Measurements from ENCODE around the gene PLCB3. TPM values are rescaled to one million over a fixed set of nuclear protein-coding genes. Genes with fewer than 3 reads are reported as not detected.
A peak's percentile ranks its signal among the peaks of the same experiment; 100 is the strongest.
"Not testable (repeated sequence)": the region's sequence is repeated elsewhere in the genome, so short reads cannot be mapped to it uniquely, and the experiment has no call there.

Gene PLCB3
- total RNA-seq, 1 experiment from 2014 or later: 41.2 TPM

DNA sequence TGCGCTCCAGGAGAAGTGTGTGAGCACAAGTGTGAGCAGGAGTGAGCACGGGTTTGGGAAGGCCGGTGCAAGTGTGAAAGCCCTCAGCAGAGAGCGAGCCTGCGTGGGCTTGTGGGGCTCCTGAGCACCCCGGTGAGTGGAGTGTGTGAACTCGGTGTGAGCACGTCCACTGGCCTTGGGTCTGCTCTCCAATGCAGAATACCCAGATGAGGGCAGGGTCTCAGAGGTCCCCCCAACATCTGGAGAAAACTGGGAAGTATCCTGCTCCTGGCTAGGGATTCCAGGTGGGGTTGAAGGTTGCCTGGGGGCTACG, 55.2 kb downstream of the PLCB3 start:
- no peak for ATAC-seq
- POLR2A ChIA-PET: interaction anchor here (1.1 kb wide), 1 partner anchor 11 kb away, joined by 8 read pairs; the partner anchor contains the start of genes PRDX5 and TRMT112

DNA sequence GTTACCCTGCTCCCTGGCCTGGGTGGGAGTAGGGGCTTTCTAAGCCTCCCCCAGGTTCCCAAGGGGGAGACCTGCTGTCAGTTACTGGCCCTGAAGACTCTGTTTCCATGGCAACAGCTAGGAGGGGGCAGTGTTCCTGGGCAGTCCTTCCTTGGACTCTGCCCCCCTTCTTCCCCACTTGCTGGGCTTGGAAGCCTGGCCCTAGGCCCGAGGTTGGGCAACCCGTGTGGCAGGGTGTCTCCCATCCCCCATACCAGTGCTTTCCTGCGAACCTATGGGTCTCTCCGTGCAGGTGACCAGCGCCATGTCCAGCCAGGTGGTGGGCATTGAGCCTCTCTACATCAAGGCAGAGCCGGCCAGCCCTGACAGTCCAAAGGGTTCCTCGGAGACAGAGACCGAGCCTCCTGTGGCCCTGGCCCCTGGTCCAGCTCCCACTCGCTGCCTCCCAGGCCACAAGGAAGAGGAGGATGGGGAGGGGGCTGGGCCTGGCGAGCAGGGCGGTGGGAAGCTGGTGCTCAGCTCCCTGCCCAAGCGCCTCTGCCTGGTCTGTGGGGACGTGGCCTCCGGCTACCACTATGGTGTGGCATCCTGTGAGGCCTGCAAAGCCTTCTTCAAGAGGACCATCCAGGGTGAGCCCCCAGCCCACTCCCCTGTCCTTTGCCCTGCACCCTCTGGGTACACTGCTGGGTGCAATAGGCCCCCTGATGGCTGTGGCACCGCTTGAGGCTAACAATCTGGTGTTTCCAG, 55.7 kb downstream of the PLCB3 start:
- Histone ChIP-seq H3K9me3 (ENCODE audit: control insufficient read depth, insufficient read depth, low read depth, low read length) (no peaks in the 10 kb centered on the region), H3K27ac (ENCODE audit: low read length) (peak overlapping the region; percentile 77), H3K4me1 (ENCODE audit: control insufficient read depth, insufficient read depth, low read length) (peaks cover 15% of the 10 kb centered on the region), H3K4me3 (ENCODE audit: low read depth in 2 of 2, low read length in 2 of 2) (peak overlapping the region; percentile 72 to 80), H3K27me3 (ENCODE audit: control insufficient read depth, insufficient read depth, low read length) (no peaks in the 10 kb centered on the region), H3K36me3 (ENCODE audit: control insufficient read depth, insufficient read depth, low read length) (no peaks in the 10 kb centered on the region)
- ATAC-seq (no peak), DNase-seq (ENCODE audit: low read depth, low spot score) (no peak)
- in situ Hi-C loops (cut with HindIII; ENCODE audit: low pct_unique_long_range_greater_than_20kb, low sequenced_read_pairs) (no loop called here), intact Hi-C loops (cut with micrococcal nuclease; ENCODE audit: unreplicated experiment) (loop anchor here (10.0 kb wide), 1 partner anchor 62 kb away; the partner anchor contains the start of genes FKBP2 and PPP1R14B)
- BruUV-seq (replicated peaks): no TSS peak
- no peak for TF ChIP-seq POLR2AphosphoS5 (IDR thresholded peaks at IDR 0.05; ENCODE audit: low read depth, low read length)
- no peak for TF ChIP-seq TCF7L2 (IDR thresholded peaks at IDR 0.05; ENCODE audit: low read depth, low read length)
- TF ChIP-seq, protein P1, sequence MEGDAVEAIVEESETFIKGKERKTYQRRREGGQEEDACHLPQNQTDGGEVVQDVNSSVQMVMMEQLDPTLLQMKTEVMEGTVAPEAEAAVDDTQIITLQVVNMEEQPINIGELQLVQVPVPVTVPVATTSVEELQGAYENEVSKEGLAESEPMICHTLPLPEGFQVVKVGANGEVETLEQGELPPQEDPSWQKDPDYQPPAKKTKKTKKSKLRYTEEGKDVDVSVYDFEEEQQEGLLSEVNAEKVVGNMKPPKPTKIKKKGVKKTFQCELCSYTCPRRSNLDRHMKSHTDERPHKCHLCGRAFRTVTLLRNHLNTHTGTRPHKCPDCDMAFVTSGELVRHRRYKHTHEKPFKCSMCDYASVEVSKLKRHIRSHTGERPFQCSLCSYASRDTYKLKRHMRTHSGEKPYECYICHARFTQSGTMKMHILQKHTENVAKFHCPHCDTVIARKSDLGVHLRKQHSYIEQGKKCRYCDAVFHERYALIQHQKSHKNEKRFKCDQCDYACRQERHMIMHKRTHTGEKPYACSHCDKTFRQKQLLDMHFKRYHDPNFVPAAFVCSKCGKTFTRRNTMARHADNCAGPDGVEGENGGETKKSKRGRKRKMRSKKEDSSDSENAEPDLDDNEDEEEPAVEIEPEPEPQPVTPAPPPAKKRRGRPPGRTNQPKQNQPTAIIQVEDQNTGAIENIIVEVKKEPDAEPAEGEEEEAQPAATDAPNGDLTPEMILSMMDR (IDR thresholded peaks at IDR 0.05): no peak
- no peak for TF ChIP-seq SIN3A (IDR thresholded peaks at IDR 0.05; ENCODE audit: borderline replicate concordance, insufficient read depth, low read depth, low read length)
- TF ChIP-seq, protein P2, sequence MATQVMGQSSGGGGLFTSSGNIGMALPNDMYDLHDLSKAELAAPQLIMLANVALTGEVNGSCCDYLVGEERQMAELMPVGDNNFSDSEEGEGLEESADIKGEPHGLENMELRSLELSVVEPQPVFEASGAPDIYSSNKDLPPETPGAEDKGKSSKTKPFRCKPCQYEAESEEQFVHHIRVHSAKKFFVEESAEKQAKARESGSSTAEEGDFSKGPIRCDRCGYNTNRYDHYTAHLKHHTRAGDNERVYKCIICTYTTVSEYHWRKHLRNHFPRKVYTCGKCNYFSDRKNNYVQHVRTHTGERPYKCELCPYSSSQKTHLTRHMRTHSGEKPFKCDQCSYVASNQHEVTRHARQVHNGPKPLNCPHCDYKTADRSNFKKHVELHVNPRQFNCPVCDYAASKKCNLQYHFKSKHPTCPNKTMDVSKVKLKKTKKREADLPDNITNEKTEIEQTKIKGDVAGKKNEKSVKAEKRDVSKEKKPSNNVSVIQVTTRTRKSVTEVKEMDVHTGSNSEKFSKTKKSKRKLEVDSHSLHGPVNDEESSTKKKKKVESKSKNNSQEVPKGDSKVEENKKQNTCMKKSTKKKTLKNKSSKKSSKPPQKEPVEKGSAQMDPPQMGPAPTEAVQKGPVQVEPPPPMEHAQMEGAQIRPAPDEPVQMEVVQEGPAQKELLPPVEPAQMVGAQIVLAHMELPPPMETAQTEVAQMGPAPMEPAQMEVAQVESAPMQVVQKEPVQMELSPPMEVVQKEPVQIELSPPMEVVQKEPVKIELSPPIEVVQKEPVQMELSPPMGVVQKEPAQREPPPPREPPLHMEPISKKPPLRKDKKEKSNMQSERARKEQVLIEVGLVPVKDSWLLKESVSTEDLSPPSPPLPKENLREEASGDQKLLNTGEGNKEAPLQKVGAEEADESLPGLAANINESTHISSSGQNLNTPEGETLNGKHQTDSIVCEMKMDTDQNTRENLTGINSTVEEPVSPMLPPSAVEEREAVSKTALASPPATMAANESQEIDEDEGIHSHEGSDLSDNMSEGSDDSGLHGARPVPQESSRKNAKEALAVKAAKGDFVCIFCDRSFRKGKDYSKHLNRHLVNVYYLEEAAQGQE (IDR thresholded peaks at IDR 0.05; ENCODE audit: insufficient read depth in 1 of 2, low read depth in 2 of 2, low read length in 1 of 2): no peak
- POLR2A ChIA-PET: interaction anchor here (1.1 kb wide), 1 partner anchor 10 kb away, joined by 8 read pairs; the partner anchor contains the start of genes PRDX5 and TRMT112
- CTCF ChIA-PET: interaction anchor here (0.6 kb wide), 1 partner anchor 22 kb away, joined by 3 read pairs; no protein-coding TSS in a partner anchor

More for the DNA sequence above, 55.2 kb downstream of the PLCB3 start:
- BruUV-seq (replicated peaks): no TSS peak
- peaks cover 15% of the 10 kb centered on the region for H3K4me1 ChIP-seq (ENCODE audit: control insufficient read depth, insufficient read depth, low read length)
- no peaks in the 10 kb centered on the region for H3K27me3 ChIP-seq (ENCODE audit: control insufficient read depth, insufficient read depth, low read length)
- intact Hi-C loops (cut with micrococcal nuclease; ENCODE audit: unreplicated experiment) (loop anchor here (10.0 kb wide), 1 partner anchor 62 kb away; the partner anchor contains the start of genes FKBP2 and PPP1R14B), in situ Hi-C loops (cut with HindIII; ENCODE audit: low pct_unique_long_range_greater_than_20kb, low sequenced_read_pairs) (no loop called here)
- peak overlapping the region; percentile 72 to 80 for H3K4me3 ChIP-seq (ENCODE audit: low read depth in 2 of 2, low read length in 2 of 2)
- H3K9me3 ChIP-seq (ENCODE audit: control insufficient read depth, insufficient read depth, low read depth, low read length): no peaks in the 10 kb centered on the region
- peak overlapping the region; percentile 77 for H3K27ac ChIP-seq (ENCODE audit: low read length)
- no peak for DNase-seq (ENCODE audit: low read depth, low spot score)
- H3K36me3 ChIP-seq (ENCODE audit: control insufficient read depth, insufficient read depth, low read length): no peaks in the 10 kb centered on the region
- TF ChIP-seq, protein P1 (IDR thresholded peaks at IDR 0.05): no peak
- TF ChIP-seq POLR2AphosphoS5 (IDR thresholded peaks at IDR 0.05; ENCODE audit: low read depth, low read length) (no peak), TCF7L2 (IDR thresholded peaks at IDR 0.05; ENCODE audit: low read depth, low read length) (no peak)
- CTCF ChIA-PET: no interaction called here

DNA sequence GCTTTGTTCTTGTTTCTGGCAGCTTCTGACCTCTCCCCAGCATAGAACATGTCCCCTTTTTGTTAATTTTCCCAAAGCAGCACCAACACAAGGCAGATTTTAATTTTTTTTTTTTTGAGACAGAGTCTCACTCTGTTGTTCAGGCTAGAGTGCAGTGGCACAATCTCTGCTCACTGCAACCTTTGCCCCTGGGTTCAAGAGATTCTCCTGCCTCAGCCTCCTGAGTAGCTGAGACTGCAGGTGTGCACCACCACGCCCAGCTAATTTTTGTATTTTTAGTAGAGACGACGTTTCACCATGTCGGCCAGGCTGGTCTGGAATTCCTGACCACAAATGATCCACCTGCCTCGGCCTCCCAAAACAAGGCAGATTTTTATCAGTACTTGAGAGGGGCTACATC, 56.5 kb downstream of the PLCB3 start:
- CTCF ChIA-PET; in situ Hi-C loops (cut with HindIII; ENCODE audit: low pct_unique_long_range_greater_than_20kb, low sequenced_read_pairs); H3K36me3 ChIP-seq (ENCODE audit: control insufficient read depth, insufficient read depth, low read length); POLR2A ChIA-PET; BruUV-seq (replicated peaks); H3K9me3 ChIP-seq (ENCODE audit: control insufficient read depth, insufficient read depth, low read depth, low read length); H3K27me3 ChIP-seq (ENCODE audit: control insufficient read depth, insufficient read depth, low read length); H3K4me3 ChIP-seq (ENCODE audit: low read depth in 2 of 2, low read length in 2 of 2); DNase-seq (ENCODE audit: low read depth, low spot score); ATAC-seq: not testable (repeated sequence)
- Histone ChIP-seq H3K27ac (ENCODE audit: low read length) (peak overlapping the region; percentile 41; the same call in 1 of the 2 replicates), H3K4me1 (ENCODE audit: control insufficient read depth, insufficient read depth, low read length) (peaks cover 15% of the 10 kb centered on the region)
- intact Hi-C loops (cut with micrococcal nuclease; ENCODE audit: unreplicated experiment): loop anchor here (10.0 kb wide), 1 partner anchor 63 kb away; the partner anchor contains the start of genes FKBP2 and PPP1R14B

Data from Panc1 (cell line).